Skin epidermis (tissue), 12 donors: ENCODE data around the gene CD37.
"Not testable (repeated sequence)": the region's sequence is repeated elsewhere in the genome, so short reads cannot be mapped to it uniquely, and the experiment has no call there.

ENCODE experiments used
- H3K27ac ChIP-seq, 21 experiments: fragments of 200-600 bp; sonication (generic) in 11 of 21; one replicate each; pipeline ENCODE4 v1.5.0; 2020; ENCODE audit warnings: mild to moderate bottlenecking in 3 of 21, inconsistent platforms in 2 of 21, moderate library complexity in 2 of 21
- H3K4me3 ChIP-seq, 7 experiments: fragments of 200-600 bp; sonication (generic) in 2 of 7; one replicate each; pipeline ENCODE4 v1.5.0; 2020; ENCODE audit warnings: inconsistent platforms in 2 of 7, mild to moderate bottlenecking in 2 of 7, moderate library complexity in 1 of 7

CD37 gene, protein sequence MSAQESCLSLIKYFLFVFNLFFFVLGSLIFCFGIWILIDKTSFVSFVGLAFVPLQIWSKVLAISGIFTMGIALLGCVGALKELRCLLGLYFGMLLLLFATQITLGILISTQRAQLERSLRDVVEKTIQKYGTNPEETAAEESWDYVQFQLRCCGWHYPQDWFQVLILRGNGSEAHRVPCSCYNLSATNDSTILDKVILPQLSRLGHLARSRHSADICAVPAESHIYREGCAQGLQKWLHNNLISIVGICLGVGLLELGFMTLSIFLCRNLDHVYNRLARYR

DNA sequence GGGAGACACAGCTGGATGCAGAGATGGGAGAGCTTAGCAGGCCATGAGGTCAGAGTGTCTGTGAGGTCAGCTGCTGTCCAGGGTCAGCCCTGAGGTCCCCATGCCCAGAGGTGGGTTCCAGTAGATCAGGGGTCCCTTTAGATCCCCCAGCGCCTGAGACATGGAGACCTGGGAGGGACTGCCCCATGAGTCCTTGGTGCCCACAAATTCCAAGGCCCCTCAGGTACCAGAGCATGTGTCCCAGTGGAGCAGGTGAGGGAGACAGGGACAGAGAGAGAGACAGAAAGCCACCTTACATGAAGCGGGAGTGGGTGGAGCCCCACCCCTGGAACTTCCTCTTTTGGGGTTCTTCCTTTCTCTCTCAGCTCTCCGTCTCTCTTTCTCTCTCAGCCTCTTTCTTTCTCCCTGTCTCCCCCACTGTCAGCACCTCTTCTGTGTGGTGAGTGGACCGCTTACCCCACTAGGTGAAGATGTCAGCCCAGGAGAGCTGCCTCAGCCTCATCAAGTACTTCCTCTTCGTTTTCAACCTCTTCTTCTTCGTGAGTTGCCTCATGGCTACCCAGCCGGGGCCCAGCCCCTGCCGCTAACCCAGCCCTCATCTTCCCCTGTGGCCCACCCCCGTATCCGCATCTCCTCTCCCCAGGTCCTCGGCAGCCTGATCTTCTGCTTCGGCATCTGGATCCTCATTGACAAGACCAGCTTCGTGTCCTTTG is at the start of gene CD37:
CD37 (plus strand) TSS at position 336 of the 713 bp plus-strand sequence; CDS start at position 471, 135 bp downstream.
- peak within 1 kb of the TSS; percentile 23 to 39 (median 35) for H3K4me3 ChIP-seq
- H3K27ac ChIP-seq, result peak within 1 kb of the TSS in 19 of 21 experiments; percentile 18 to 95 (median 69)

DNA sequence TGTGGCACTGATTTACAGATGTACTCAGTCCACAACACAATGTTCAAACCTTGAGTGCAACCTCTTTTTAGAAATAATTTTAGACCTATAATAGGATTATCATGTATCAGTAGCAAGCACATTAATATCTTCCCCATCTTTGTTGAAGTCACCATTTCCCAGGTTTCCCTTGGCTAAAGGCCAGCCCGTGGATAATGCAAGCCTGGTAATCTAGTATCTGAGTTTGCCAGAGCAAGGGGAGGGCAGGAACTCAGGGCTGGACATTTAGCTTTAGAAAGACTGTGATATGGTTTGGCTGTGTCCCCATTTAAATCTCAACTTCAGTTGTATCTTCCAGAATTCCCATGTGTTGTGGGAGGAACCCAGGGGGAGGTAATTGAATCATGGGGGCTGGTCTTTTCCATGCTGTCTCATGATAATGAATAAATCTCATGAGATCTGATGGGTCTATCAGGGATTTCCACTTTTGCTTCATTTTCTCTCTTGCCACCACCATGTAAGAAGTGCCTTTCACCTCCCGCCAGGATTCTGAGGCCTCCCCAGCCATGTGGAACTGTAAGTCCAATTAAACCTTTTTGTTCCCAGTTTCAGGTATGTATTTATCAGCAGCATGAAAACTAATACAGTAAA is 48.0 kb upstream of the CD37 start:
- Histone ChIP-seq H3K27ac (no peak overlapping the region), H3K4me3 (no peak overlapping the region)

GRCh38 chr19:49288205-49288604 is 47.0 kb upstream of the CD37 start:
- H3K27ac ChIP-seq, H3K4me3 ChIP-seq: not testable (repeated sequence)

DNA sequence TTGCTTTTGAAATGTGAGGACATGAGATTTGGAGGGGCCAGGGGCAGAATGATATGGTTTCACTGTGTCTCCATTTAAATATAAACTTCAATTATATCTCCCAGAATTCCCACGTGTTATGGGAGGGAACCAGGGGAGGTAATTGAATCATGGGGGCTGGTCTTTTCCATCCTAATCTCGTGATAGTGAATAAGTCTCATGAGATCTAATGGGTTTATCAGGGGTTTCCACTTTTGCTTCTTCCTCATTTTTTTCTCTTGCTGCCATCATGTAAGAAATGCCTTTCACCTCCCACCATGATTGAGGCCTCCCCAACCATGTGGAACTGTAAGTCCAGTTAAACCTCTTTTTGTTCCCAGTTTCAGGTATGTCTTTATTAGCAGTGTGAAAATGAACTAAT is 45.9 kb upstream of the CD37 start:
- not testable (repeated sequence) for H3K4me3 ChIP-seq, H3K27ac ChIP-seq

GRCh38 chr19:49290517-49290916 is 44.7 kb upstream of the CD37 start:
- no peak overlapping the region for H3K4me3 ChIP-seq
- H3K27ac ChIP-seq, result no peak overlapping the region

- Histone ChIP-seq H3K4me3 (no peak overlapping the region), H3K27ac (no peak overlapping the region)
Measured at GRCh38 chr19:49294401-49294800, 40.8 kb upstream of the CD37 start.

DNA sequence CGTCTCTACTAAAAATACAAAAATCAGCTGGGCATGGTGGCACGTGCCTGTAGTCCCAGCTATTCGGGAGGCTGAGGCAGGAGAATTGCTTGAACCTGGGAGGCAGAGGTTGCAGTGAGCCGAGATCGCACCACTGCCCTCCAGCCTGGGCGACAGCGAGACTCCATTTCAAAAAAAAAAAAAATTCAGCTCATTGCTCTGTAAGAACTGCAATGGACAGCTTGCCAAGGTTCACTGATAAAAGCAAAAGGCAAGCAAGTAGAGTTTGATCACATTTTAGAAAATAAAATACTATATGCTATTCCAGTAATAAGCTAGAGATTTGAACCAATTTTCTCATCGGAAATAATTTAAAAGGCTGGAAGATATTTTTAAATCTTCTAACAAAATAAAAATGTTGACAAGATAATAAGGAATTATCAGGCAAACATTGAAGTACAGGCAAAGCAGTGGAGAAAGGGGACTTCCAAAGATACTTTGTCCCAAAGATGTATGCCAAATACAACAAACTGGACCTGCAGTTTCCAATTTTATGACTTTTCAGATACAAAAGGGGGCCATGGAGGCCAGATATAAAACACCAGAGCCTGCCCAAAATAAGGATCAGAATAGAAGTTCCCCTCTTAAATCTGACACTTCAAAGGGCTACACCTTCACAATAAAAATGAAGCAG is 39.9 kb upstream of the CD37 start:
- H3K4me3 ChIP-seq, result no peak overlapping the region
- no peak overlapping the region for H3K27ac ChIP-seq

GRCh38 chr19:49297403-49297802 is 37.8 kb upstream of the CD37 start:
- Histone ChIP-seq H3K4me3 (no peak overlapping the region), H3K27ac (no peak overlapping the region)

- H3K27ac ChIP-seq, H3K4me3 ChIP-seq: not testable (repeated sequence)
Measured at GRCh38 chr19:49298653-49299052, 36.6 kb upstream of the CD37 start.

DNA sequence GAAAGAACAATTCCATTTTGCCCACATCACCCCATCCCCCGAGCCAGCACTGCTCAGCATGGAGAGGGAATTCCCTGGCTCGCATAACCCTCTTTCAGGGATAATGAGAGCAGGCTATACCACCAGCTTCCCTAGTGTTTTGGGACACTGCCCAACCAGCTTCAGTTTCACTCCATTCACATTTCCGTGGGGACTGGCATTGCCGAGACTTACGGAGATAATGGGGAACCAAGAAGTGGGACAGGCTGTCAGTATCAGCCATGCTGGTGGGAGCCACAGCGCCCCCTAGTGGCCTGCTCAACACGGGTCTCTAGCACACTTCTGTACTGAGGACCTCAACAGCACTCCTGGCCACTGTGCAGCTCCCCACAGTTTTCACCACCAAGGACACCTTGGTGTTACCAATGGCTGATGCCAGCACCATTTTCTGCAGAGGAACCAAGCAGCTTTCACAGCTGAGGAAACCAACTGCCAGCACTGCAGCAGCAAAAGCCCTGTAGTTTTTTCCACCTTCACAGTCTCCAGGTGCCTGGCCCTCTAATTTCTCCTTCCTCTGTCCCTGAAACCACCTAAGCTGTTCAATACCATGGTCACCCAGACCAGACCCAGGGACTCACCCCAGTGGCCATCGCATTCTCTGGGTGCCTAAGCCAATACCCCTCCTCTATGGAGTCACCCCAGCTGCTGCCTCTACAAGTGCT is 33.9 kb upstream of the CD37 start:
- H3K4me3 ChIP-seq, result peak overlapping the region in 1 of 7 experiments; percentile 19
- no peak overlapping the region for H3K27ac ChIP-seq

DNA sequence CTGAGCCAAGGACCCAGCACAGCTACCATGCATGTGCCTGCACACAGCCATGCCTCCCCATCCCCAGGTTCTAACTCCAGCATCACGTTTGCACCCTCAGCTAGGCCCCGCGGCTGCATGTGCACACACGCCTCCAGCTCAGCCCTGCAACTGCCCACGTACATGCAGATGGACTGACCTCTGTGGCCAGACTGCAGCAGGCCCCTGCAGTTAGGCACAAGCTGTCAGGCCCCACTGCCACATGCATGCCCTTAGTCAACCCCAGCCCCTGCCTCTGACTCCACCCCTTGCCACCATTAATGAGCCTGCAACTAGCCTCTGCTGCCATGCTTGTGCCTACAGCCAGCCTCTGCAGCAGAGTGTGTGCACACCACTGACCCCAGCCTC is 33.3 kb upstream of the CD37 start:
- no peak overlapping the region for H3K27ac ChIP-seq
- H3K4me3 ChIP-seq, result no peak overlapping the region

GRCh38 chr19:49306734-49307133 is 28.5 kb upstream of the CD37 start:
- not testable (repeated sequence) for H3K4me3 ChIP-seq, H3K27ac ChIP-seq

DNA sequence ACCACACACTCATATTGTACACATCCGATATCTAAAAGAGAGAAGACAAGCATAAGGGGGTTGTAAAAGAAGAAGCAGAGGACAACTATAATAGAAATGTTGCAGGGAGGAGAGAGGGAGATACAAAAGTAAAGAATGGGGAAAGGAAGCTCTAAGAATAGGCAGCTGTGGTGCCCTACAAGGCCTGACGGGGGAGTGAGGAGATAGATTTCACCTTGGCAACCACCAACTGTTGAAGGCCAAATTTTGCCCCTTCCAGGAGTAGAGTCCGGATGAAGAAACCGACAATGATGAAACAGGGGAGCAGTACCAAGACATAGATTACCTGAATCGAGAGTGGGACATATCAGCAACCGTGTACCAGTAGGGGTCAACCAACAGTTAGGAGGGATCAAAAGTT is 26.1 kb upstream of the CD37 start:
- no peak overlapping the region for H3K27ac ChIP-seq
- no peak overlapping the region for H3K4me3 ChIP-seq

DNA sequence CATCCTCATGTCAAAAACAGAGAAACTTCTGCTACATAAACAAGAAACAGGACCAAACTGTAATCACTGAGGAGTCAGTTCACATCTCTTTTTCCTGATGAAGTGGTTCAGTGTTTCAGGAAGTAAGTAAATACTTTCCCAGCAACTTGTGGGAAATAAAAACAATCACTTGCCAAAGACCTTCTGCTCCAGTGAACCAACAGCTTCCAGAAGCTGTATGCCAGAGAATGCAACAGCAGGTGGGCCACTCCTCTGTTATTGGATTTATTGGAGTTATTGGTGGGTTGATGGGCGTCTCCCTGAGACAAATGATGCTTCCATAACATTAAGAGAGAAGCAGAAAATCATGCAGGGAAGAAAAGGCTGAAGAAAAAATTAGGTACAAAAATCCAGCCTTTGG is 20.1 kb upstream of the CD37 start:
- Histone ChIP-seq H3K4me3 (no peak overlapping the region), H3K27ac (no peak overlapping the region)

DNA sequence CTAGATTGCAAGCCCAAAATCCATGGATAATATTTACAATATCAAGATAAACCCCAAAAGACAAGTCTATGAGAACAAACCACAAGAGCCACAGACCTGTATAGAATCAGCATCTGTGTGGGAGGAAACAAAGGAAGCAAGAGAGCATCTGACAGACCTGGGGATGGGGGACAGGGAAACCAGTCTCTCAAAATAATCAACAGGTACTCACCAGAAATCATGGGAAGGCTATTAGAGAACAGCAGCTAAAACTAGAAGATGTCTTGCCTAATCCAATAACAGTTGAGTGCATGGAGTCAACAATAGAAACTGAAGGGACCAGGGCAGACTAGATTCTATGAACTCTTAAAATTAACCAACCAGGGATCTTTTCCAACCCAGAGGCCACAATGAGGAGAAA is 18.9 kb upstream of the CD37 start:
- Histone ChIP-seq H3K4me3 (no peak overlapping the region), H3K27ac (no peak overlapping the region)

GRCh38 chr19:49318296-49318695 is 16.9 kb upstream of the CD37 start:
- H3K27ac ChIP-seq, result no peak overlapping the region
- H3K4me3 ChIP-seq, result no peak overlapping the region

DNA sequence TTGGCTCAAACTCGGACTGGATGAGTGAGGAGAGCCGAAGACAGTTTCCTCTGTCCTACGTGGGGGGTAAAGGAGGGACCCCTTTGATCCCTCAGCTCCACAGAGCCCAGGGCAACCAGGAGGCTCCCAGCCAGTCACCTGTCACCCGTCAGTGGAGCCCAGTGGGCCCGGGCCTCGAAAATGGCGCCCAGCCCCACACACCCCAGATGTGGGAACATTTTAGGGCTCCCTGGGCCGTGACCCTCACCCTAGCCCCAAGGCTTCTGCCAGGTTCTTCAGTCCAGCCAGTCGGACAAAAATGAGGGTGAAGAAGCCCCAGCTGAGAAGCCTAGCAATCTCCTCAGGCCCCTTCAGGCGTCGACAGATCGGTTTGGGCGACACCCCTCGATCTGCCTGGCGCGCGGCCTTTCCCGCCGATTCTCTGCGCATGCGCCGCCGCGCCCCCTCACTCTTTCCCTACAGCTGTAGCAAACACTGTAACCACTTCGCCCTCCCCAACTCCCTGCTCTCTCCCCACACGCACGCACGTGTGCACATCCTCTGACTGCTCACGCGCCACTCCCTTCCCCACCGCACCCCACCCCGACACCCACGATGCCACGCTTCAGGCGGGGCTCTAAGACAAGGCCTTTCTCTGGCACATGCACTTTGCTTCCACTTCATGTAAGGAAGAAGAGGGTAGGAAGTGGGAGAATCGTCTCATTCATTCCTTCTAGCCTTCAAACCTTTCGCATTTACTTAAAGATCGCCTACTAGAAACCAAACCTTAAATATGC is 10.2 kb upstream of the CD37 start, which contains the start of gene SLC6A16:
SLC6A16 (minus strand) TSS at position 391 of the 776 bp plus-strand sequence. CDS start 13,844 bp downstream, outside the sequence.
- Histone ChIP-seq H3K27ac (peak within 1 kb of the TSS in 1 of 21 experiments; percentile 20), H3K4me3 (no peak within 1 kb of the TSS)

- H3K27ac ChIP-seq, result peak overlapping the region in 1 of 21 experiments; percentile 20
- not testable (repeated sequence) for H3K4me3 ChIP-seq
Measured at GRCh38 chr19:49325756-49326155, 9.4 kb upstream of the CD37 start.

- Histone ChIP-seq H3K4me3 (no peak overlapping the region), H3K27ac (peak overlapping the region in 1 of 21 experiments; percentile 35)
Measured at GRCh38 chr19:49326165-49326704, 9.0 kb upstream of the CD37 start.
